ENCODE results near the gene MRAS.
"Not testable (repeated sequence)": the region's sequence is repeated elsewhere in the genome, so short reads cannot be mapped to it uniquely, and the experiment has no call there.

The MRAS gene

GRCh38 chr3:138406606-138407005 lies 58.2 kb downstream of the MRAS start:
- TF ChIP-seq CTCF (IDR thresholded peaks at IDR 0.05; ENCODE audit: low read depth, low read length): no peak
- no peak for DNase-seq (ENCODE audit: extremely low read depth, low read depth)

- TF ChIP-seq CTCF (IDR thresholded peaks at IDR 0.05; ENCODE audit: low read depth, low read length): no peak
- DNase-seq (ENCODE audit: extremely low read depth, low read depth): no peak
Observed at GRCh38 chr3:138407236-138407907, 59.0 kb downstream of the MRAS start.

- TF ChIP-seq CTCF (IDR thresholded peaks at IDR 0.05; ENCODE audit: low read depth, low read length): no peak
- DNase-seq (ENCODE audit: extremely low read depth, low read depth): no peak
Observed at GRCh38 chr3:138408751-138409570, 60.6 kb downstream of the MRAS start.

GRCh38 chr3:138412821-138413551 lies 64.6 kb downstream of the MRAS start:
- no peak for DNase-seq (ENCODE audit: extremely low read depth, low read depth)
- no peak for TF ChIP-seq CTCF (IDR thresholded peaks at IDR 0.05; ENCODE audit: low read depth, low read length)

GRCh38 chr3:138416236-138416635 lies 67.9 kb downstream of the MRAS start:
- not testable (repeated sequence) for DNase-seq (ENCODE audit: extremely low read depth, low read depth)

- DNase-seq (ENCODE audit: extremely low read depth, low read depth): peak; percentile 50
Observed at GRCh38 chr3:138417559-138417982, 69.2 kb downstream of the MRAS start.

More at GRCh38 chr3:138417559-138417982, 69.2 kb downstream of the MRAS start:
- TF ChIP-seq CTCF (IDR thresholded peaks at IDR 0.05; ENCODE audit: low read depth, low read length): peak; percentile 98
